GM23338 (cell line): ENCODE data around the gene AFTPH.

Source experiments
- CREB1 ChIP-seq: fragments of 250-450 bp; sonication (Bioruptor Pico); IDR thresholded peaks from 2 replicates; pipeline ENCODE4 v1.5.0; 2020; ENCODE audit warnings: low read depth, mild to moderate bottlenecking, moderate library complexity
- CTCF ChIP-seq, 2 experiments: fragments of 200-600 bp in 1 of 2; sonication (generic) in 1 of 2; conservative IDR thresholded peaks; 2 replicates each; pipeline versions ENCODE4 v1.5.1 to v1.6.1; 2016 to 2017; ENCODE audit warnings: antibody characterized with exemption in 2 of 2, low read depth in 2 of 2, mild to moderate bottlenecking in 2 of 2, moderate library complexity in 1 of 2
- EZH2 ChIP-seq: fragments of 200-600 bp; sonication (generic); IDR thresholded peaks from one replicate; pipeline ENCODE4 v1.8.0; 2017; ENCODE audit warnings: antibody characterized with exemption, mild to moderate bottlenecking, low read depth; ENCODE audit not compliant: unreplicated experiment
- EZH2phosphoT487 ChIP-seq: fragments of 200-600 bp; sonication (generic); IDR thresholded peaks from one replicate; pipeline ENCODE4 v1.8.1; 2018; ENCODE audit warnings: antibody characterized with exemption; ENCODE audit not compliant: unreplicated experiment
- JUNB ChIP-seq: IDR thresholded peaks from one replicate; pipeline ENCODE4 v1.6.1; 2016; ENCODE audit warnings: antibody characterized with exemption; ENCODE audit not compliant: unreplicated experiment
- NANOG ChIP-seq: IDR thresholded peaks from 2 replicates; pipeline ENCODE4 v1.6.1; 2016; ENCODE audit warnings: antibody characterized with exemption, borderline replicate concordance
- POLR2AphosphoS5 ChIP-seq: IDR thresholded peaks from 2 replicates; pipeline ENCODE4 v1.6.1; 2016; ENCODE audit warnings: antibody characterized with exemption, low read depth
- ZNF114 ChIP-seq: fragments of 250-450 bp; sonication (Bioruptor Pico); IDR thresholded peaks from 2 replicates; pipeline ENCODE4 v1.5.0; 2020; ENCODE audit warnings: mild to moderate bottlenecking, moderate library complexity
- TF ChIP-seq, protein P1 (sequence below): IDR thresholded peaks from 2 replicates; pipeline ENCODE4 v1.6.1; 2016; ENCODE audit warnings: antibody characterized with exemption
- TF ChIP-seq, protein P2 (sequence below): IDR thresholded peaks from one replicate; pipeline ENCODE4 v1.6.1; 2018; ENCODE audit warnings: antibody characterized with exemption; ENCODE audit not compliant: unreplicated experiment

GRCh38 chr2:64477979-64478378 lies 46.1 kb upstream of the AFTPH start:
- TF ChIP-seq EZH2phosphoT487 (no peak), POLR2AphosphoS5 (no peak), CTCF (conservative IDR thresholded peaks at IDR 0.05; ENCODE audit: low read depth in 2 of 2) (no peak), EZH2 (no peak), ZNF114 (CRISPR knock-in tag) (no peak), JUNB (no peak), CREB1 (no peak), NANOG (no peak)
- TF ChIP-seq, protein P1, sequence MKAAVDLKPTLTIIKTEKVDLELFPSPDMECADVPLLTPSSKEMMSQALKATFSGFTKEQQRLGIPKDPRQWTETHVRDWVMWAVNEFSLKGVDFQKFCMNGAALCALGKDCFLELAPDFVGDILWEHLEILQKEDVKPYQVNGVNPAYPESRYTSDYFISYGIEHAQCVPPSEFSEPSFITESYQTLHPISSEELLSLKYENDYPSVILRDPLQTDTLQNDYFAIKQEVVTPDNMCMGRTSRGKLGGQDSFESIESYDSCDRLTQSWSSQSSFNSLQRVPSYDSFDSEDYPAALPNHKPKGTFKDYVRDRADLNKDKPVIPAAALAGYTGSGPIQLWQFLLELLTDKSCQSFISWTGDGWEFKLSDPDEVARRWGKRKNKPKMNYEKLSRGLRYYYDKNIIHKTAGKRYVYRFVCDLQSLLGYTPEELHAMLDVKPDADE, result no peak
- TF ChIP-seq, protein P2, sequence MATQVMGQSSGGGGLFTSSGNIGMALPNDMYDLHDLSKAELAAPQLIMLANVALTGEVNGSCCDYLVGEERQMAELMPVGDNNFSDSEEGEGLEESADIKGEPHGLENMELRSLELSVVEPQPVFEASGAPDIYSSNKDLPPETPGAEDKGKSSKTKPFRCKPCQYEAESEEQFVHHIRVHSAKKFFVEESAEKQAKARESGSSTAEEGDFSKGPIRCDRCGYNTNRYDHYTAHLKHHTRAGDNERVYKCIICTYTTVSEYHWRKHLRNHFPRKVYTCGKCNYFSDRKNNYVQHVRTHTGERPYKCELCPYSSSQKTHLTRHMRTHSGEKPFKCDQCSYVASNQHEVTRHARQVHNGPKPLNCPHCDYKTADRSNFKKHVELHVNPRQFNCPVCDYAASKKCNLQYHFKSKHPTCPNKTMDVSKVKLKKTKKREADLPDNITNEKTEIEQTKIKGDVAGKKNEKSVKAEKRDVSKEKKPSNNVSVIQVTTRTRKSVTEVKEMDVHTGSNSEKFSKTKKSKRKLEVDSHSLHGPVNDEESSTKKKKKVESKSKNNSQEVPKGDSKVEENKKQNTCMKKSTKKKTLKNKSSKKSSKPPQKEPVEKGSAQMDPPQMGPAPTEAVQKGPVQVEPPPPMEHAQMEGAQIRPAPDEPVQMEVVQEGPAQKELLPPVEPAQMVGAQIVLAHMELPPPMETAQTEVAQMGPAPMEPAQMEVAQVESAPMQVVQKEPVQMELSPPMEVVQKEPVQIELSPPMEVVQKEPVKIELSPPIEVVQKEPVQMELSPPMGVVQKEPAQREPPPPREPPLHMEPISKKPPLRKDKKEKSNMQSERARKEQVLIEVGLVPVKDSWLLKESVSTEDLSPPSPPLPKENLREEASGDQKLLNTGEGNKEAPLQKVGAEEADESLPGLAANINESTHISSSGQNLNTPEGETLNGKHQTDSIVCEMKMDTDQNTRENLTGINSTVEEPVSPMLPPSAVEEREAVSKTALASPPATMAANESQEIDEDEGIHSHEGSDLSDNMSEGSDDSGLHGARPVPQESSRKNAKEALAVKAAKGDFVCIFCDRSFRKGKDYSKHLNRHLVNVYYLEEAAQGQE, result no peak
